ENCODE data around the gene SLC35E1.
"Not testable (repeated sequence)": the region's sequence is repeated elsewhere in the genome, so short reads cannot be mapped to it uniquely, and the experiment has no call there.

The SLC35E1 gene

GRCh38 chr19:16519230-16519687 lies 53.0 kb downstream of the SLC35E1 start:
- no peak for DNase-seq (ENCODE audit: extremely low spot score)
- ChIA-PET CTCF (interaction anchor here (0.9 to 2.5 kb wide), 2 partner anchors 9 to 11 kb away, joined by 4 to 11 read pairs; no protein-coding TSS in a partner anchor), POLR2A (no interaction called here)
- TF ChIP-seq CTCF (IDR thresholded peaks at IDR 0.05; ENCODE audit: control extremely low read depth, extremely low read depth, low read depth, missing control alignments) = no peak

GRCh38 chr19:16518483-16519229 lies 53.6 kb downstream of the SLC35E1 start:
- CTCF ChIA-PET = interaction anchor here (0.9 to 2.5 kb wide), 3 partner anchors 10 to 23 kb away, joined by 3 to 11 read pairs (median 4); partner anchors contain the start of gene CALR3
- POLR2A ChIA-PET = no interaction called here

GRCh38 chr19:16518061-16518460 lies 54.2 kb downstream of the SLC35E1 start:
- ChIA-PET CTCF (interaction anchor here (1.2 to 2.5 kb wide), 2 partner anchors 10 to 22 kb away, joined by 3 to 11 read pairs; partner anchors contain the start of gene CALR3), POLR2A (no interaction called here)
- no peak for DNase-seq (ENCODE audit: extremely low spot score)
- TF ChIP-seq CTCF (IDR thresholded peaks at IDR 0.05; ENCODE audit: control extremely low read depth, extremely low read depth, low read depth, missing control alignments) = no peak

More at GRCh38 chr19:16518483-16519229, 53.6 kb downstream of the SLC35E1 start:
- no peak for TF ChIP-seq CTCF (IDR thresholded peaks at IDR 0.05; ENCODE audit: control extremely low read depth, extremely low read depth, low read depth, missing control alignments)
- DNase-seq (ENCODE audit: extremely low spot score) = no peak

- ChIA-PET POLR2A (interaction anchor here (0.6 to 0.8 kb wide), 3 partner anchors 17 to 65 kb away, joined by 3 read pairs; no protein-coding TSS in a partner anchor), CTCF (interaction anchor here (1.2 to 2.5 kb wide), 2 partner anchors 9 to 21 kb away, joined by 3 to 11 read pairs; partner anchors contain the start of gene CALR3)
- no peak for TF ChIP-seq CTCF (IDR thresholded peaks at IDR 0.05; ENCODE audit: control extremely low read depth, extremely low read depth, low read depth, missing control alignments)
- no peak for DNase-seq (ENCODE audit: extremely low spot score)
Observed at GRCh38 chr19:16516923-16517610, 55.1 kb downstream of the SLC35E1 start.

GRCh38 chr19:16516381-16516780 lies 55.8 kb downstream of the SLC35E1 start:
- POLR2A ChIA-PET = no interaction called here
- no peak for TF ChIP-seq CTCF (IDR thresholded peaks at IDR 0.05; ENCODE audit: control extremely low read depth, extremely low read depth, low read depth, missing control alignments)
- CTCF ChIA-PET = interaction anchor here (1.1 kb wide), 1 partner anchor 74 kb away, joined by 3 read pairs; no protein-coding TSS in a partner anchor
- no peak for DNase-seq (ENCODE audit: extremely low spot score)

GRCh38 chr19:16514383-16515019 lies 57.7 kb downstream of the SLC35E1 start:
- POLR2A ChIA-PET = interaction anchor here (1.0 kb wide), 1 partner anchor 18 kb away, joined by 5 read pairs; no protein-coding TSS in a partner anchor

GRCh38 chr19:16512611-16513010 lies 59.6 kb downstream of the SLC35E1 start:
- POLR2A ChIA-PET; DNase-seq (ENCODE audit: extremely low spot score); CTCF ChIA-PET: not testable (repeated sequence)

More at GRCh38 chr19:16514383-16515019, 57.7 kb downstream of the SLC35E1 start:
- TF ChIP-seq CTCF (IDR thresholded peaks at IDR 0.05; ENCODE audit: control extremely low read depth, extremely low read depth, low read depth, missing control alignments) = no peak
- CTCF ChIA-PET = no interaction called here
- DNase-seq (ENCODE audit: extremely low spot score) = no peak
